ENCODE measurements around the gene IRX5.

DNA sequence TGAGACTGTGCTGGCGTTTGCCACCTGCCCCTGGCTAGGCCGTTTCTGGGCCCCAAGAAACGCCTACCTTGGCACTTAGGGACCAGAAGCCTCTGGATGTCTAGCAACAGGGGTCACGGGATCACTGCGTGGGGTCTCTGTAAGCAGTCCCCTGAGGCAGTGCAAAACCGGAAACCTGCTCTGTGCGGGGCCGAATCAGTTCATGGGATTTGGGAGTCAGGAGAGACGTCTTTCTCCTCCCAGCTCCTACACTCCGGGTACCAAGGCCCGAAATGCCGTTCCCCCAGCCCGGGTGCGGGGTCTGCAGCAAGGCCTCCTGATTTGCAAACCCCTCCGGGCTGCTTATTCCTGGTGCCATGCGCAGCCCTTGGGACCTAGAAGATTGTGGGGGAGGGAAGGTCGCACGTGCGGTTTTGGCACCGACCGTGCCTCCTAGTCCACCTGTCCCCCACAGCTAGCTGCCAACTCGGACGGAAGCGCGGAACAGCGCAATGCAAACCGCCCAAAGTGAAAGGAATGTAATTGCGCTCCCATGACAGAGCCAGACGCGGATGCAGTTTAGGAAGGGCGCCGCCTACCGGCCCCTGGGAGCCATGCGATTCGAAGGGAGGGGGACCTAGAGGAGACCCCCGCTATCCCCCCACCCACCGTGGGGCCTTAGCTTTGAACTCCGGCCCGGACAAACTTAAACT lies 6.5 kb downstream of the IRX5 start:
- TF ChIP-seq CTCF (conservative IDR thresholded peaks at IDR 0.05; ENCODE audit: low read depth, low read length) (0 out of 2 replicates have a peak, but pooled peaks have one; percentile 20), FOS (IDR thresholded peaks at IDR 0.05; ENCODE audit: low read depth, low read length) (no peak), SMC3 (IDR thresholded peaks at IDR 0.05; ENCODE audit: low read depth, low read length) (no peak), USF2 (IDR thresholded peaks at IDR 0.05; ENCODE audit: low read depth, low read length) (no peak), POLR2A (IDR thresholded peaks at IDR 0.05; ENCODE audit: low read depth, low read length) (no peak), NFE2L2 (IDR thresholded peaks at IDR 0.05; ENCODE audit: low read depth, low read length) (no peak), MXI1 (IDR thresholded peaks at IDR 0.05; ENCODE audit: borderline replicate concordance, low read depth, low read length) (no peak), MAFK (IDR thresholded peaks at IDR 0.05; ENCODE audit: low read depth, low read length) (no peak), CEBPB (IDR thresholded peaks at IDR 0.05; ENCODE audit: low read depth, low read length) (no peak), RAD21 (IDR thresholded peaks at IDR 0.05; ENCODE audit: low read length) (peak; percentile 10; the same call in 1 of the 2 replicates), MAZ (IDR thresholded peaks at IDR 0.05; ENCODE audit: borderline replicate concordance, low read depth, low read length) (no peak)

Data from IMR-90 (cell line).